H1 (cell line): ENCODE measurements around the gene KCTD17. TPM values are rescaled to one million over a fixed set of nuclear protein-coding genes. Genes with fewer than 3 reads are reported as not detected.
A peak's percentile ranks its signal among the peaks of the same experiment; 100 is the strongest.

Experiments used
- CTCF ChIA-PET: fragments of 300-600 bp; sonication (Branson Sonifier 250); formaldehyde crosslinking; loops from one replicate; lab custom pipeline; 2021; ENCODE audit not compliant: partially characterized antibody; lab: Charles Lee
- POLR2A ChIA-PET: fragments of 300-600 bp; sonication (Branson Sonifier 250); formaldehyde crosslinking; loops from one replicate; lab custom pipeline; 2021; ENCODE audit warnings: inconsistent platforms; ENCODE audit not compliant: partially characterized antibody; lab: Charles Lee
- DNase-seq, 2 experiments: peaks; one replicate each; pipeline versions ENCODE4 v3.0.0 to v3.0.0-alpha.2; 2010 to 2022; ENCODE audit warnings: low spot score in 2 of 2, low read depth in 1 of 2, mixed read lengths in 1 of 2
- FAIRE-seq: peaks from 2 replicates; lab custom pipeline; 2011; peaks lifted over from hg19 to GRCh38; lab: Jason Lieb, UNC
- H2AFZ ChIP-seq: 2 replicates; pipeline ENCODE4 v1.8.1; 2012; ENCODE audit warnings: low read length, inconsistent platforms
- H2AK5ac ChIP-seq: 2 replicates; pipeline ENCODE4 v1.6.1; 2013; ENCODE audit warnings: low read depth, low read length
- H2BK120ac ChIP-seq: replicated peaks from 2 replicates; pipeline ENCODE3; 2013; ENCODE audit warnings: low read depth, low read length, inconsistent platforms
- H2BK12ac ChIP-seq: 2 replicates; pipeline ENCODE4 v1.6.1; 2013; ENCODE audit warnings: low read depth, low read length
- H2BK15ac ChIP-seq: 2 replicates; pipeline ENCODE4 v1.6.1; 2013; ENCODE audit warnings: low read length
- H2BK20ac ChIP-seq: 2 replicates; pipeline ENCODE4 v1.6.1; 2013; ENCODE audit warnings: low read length
- H2BK5ac ChIP-seq: 2 replicates; pipeline ENCODE4 v1.6.1; 2013; ENCODE audit warnings: low read depth, low read length
- H3K14ac ChIP-seq: 2 replicates; pipeline ENCODE4 v1.6.1; 2013; ENCODE audit warnings: inconsistent platforms; ENCODE audit not compliant: insufficient read length
- H3K18ac ChIP-seq: 2 replicates; pipeline ENCODE4 v1.6.1; 2013; ENCODE audit warnings: low read length; ENCODE audit errors: extremely low read depth
- H3K23ac ChIP-seq: 2 replicates; pipeline ENCODE4 v1.6.1; 2013; ENCODE audit warnings: inconsistent platforms; ENCODE audit not compliant: insufficient read length
- H3K23me2 ChIP-seq: 2 replicates; pipeline ENCODE4 v1.6.1; 2013; ENCODE audit warnings: low read depth, low read length
- H3K27ac ChIP-seq: 2 replicates; pipeline ENCODE4 v1.6.1; 2011; ENCODE audit warnings: low read depth, low read length, inconsistent platforms
- H3K27me3 ChIP-seq, 4 experiments: replicated peaks in 1 of 4; 1 replicate in 1 of 4; 2 replicates in 3 of 4; pipeline versions ENCODE4 v1.6.1 to v1.8.1; 2011 to 2013; ENCODE audit warnings: low read length in 3 of 4, mild to moderate bottlenecking in 3 of 4, inconsistent platforms in 2 of 4, mixed read lengths in 2 of 4, moderate library complexity in 1 of 4; ENCODE audit not compliant: control insufficient read depth in 3 of 4, insufficient read depth in 3 of 4; ENCODE audit errors: extremely low read depth in 1 of 4
- H3K36me3 ChIP-seq, 4 experiments: 2 replicates each; pipeline versions ENCODE4 v1.6.1 to v1.8.1; 2011 to 2013; ENCODE audit warnings: mild to moderate bottlenecking in 4 of 4, low read length in 3 of 4, moderate library complexity in 2 of 4, control low read depth in 1 of 4, inconsistent platforms in 1 of 4; ENCODE audit not compliant: insufficient read depth in 4 of 4, control insufficient read depth in 2 of 4
- H3K4ac ChIP-seq: replicated peaks from 2 replicates; pipeline ENCODE3; 2013; ENCODE audit warnings: low read length, low read depth, mixed read lengths, inconsistent platforms; ENCODE audit not compliant: insufficient read length
- H3K4me1 ChIP-seq, 4 experiments: replicated peaks in 1 of 4; 1 replicate in 1 of 4; 2 replicates in 3 of 4; pipeline versions ENCODE4 v1.6.1 to v1.8.1; 2011 to 2013; ENCODE audit warnings: low read length in 3 of 4, inconsistent platforms in 2 of 4, mixed read lengths in 1 of 4; ENCODE audit not compliant: insufficient read depth in 4 of 4, control insufficient read depth in 3 of 4
- H3K4me2 ChIP-seq, 2 experiments: 2 replicates each; pipeline versions ENCODE4 v1.6.1 to v1.8.1; 2011 to 2013; ENCODE audit warnings: low read depth in 2 of 2, low read length in 2 of 2, control low read depth in 1 of 2, inconsistent platforms in 1 of 2, mild to moderate bottlenecking in 1 of 2; ENCODE audit not compliant: insufficient read depth in 1 of 2
- H3K4me3 ChIP-seq, 4 experiments: fragments of 200-600, 300-600 bp in 1 of 4; sonication (generic), shearing (Covaris generic), sonication (Bioruptor Twin) in 1 of 4; 2 replicates each; pipeline versions ENCODE4 v1.5.1 to v1.8.1; 2011 to 2016; ENCODE audit warnings: low read length in 4 of 4, low read depth in 3 of 4, control low read depth in 2 of 4, inconsistent platforms in 2 of 4, mild to moderate bottlenecking in 2 of 4, mixed read lengths in 1 of 4, moderate library complexity in 1 of 4; ENCODE audit not compliant: insufficient read depth in 2 of 4; ENCODE audit errors: extremely low read depth in 1 of 4
- H3K56ac ChIP-seq: replicated peaks from 2 replicates; pipeline ENCODE3; 2013; ENCODE audit warnings: low read depth, mild to moderate bottlenecking, mixed read lengths, low read length, inconsistent platforms; ENCODE audit not compliant: insufficient read length
- H3K79me1 ChIP-seq: 2 replicates; pipeline ENCODE4 v1.6.1; 2013; ENCODE audit warnings: low read depth, low read length, control low read depth
- H3K79me2 ChIP-seq, 2 experiments: 2 replicates each; pipeline versions ENCODE4 v1.6.1 to v1.8.1; 2012 to 2013; ENCODE audit warnings: low read length in 2 of 2, mild to moderate bottlenecking in 2 of 2, inconsistent platforms in 1 of 2; ENCODE audit not compliant: insufficient read depth in 2 of 2, control insufficient read depth in 1 of 2
- H3K9ac ChIP-seq, 4 experiments: replicated peaks in 1 of 4; 1 replicate in 1 of 4; 2 replicates in 3 of 4; pipeline versions ENCODE4 v1.6.1 to v1.8.1; 2011 to 2013; ENCODE audit warnings: low read depth in 3 of 4, low read length in 3 of 4, control low read depth in 2 of 4, mild to moderate bottlenecking in 2 of 4, moderate library complexity in 2 of 4, inconsistent platforms in 1 of 4; ENCODE audit errors: extremely low read depth in 1 of 4
- H3K9me3 ChIP-seq, 2 experiments: 2 replicates each; pipeline versions ENCODE4 v1.6.1 to v1.8.1; 2012 to 2013; ENCODE audit warnings: mild to moderate bottlenecking in 2 of 2, moderate library complexity in 2 of 2, control low read depth in 1 of 2, inconsistent platforms in 1 of 2, low read depth in 1 of 2, low read length in 1 of 2, mixed read lengths in 1 of 2; ENCODE audit not compliant: insufficient read depth in 2 of 2
- H4K20me1 ChIP-seq, 2 experiments: replicated peaks in 1 of 2; 2 replicates each; pipeline versions ENCODE3 to v1.8.1; 2011 to 2013; ENCODE audit warnings: inconsistent platforms in 2 of 2, low read length in 2 of 2, mild to moderate bottlenecking in 1 of 2; ENCODE audit not compliant: insufficient read depth in 2 of 2, control insufficient read depth in 1 of 2
- H4K5ac ChIP-seq: 2 replicates; pipeline ENCODE4 v1.6.1; 2013; ENCODE audit warnings: low read length, low read depth, mixed read lengths, inconsistent platforms; ENCODE audit not compliant: insufficient read length
- H4K8ac ChIP-seq: 2 replicates; pipeline ENCODE4 v1.8.0; 2013; ENCODE audit warnings: mild to moderate bottlenecking, moderate library complexity, low read length, inconsistent platforms; ENCODE audit not compliant: insufficient read depth; ENCODE audit errors: extremely low read depth
- H4K91ac ChIP-seq: replicated peaks from 2 replicates; pipeline ENCODE3; 2013; ENCODE audit warnings: low read length, mixed read lengths, inconsistent platforms; ENCODE audit not compliant: insufficient read length
- CBX8 ChIP-seq: fragments of 300-800, 300-1000 bp; sonication (generic); IDR thresholded peaks from 2 replicates; pipeline ENCODE4 v1.7.1; 2016; ENCODE audit warnings: low read depth, low read length, borderline replicate concordance
- CREB1 ChIP-seq: IDR thresholded peaks from 2 replicates; pipeline ENCODE4 v1.6.1; 2012; ENCODE audit warnings: inconsistent platforms
- JUN ChIP-seq: IDR thresholded peaks from 2 replicates; pipeline ENCODE4 v1.6.1; 2011; ENCODE audit warnings: low read depth, mild to moderate bottlenecking, improper control_type of control experiment, low read length
- KDM1A ChIP-seq: fragments of 200-600, 300-600 bp; sonication (generic); IDR thresholded peaks from 2 replicates; pipeline ENCODE4 v1.7.1; 2016; ENCODE audit warnings: mild to moderate bottlenecking, low read length, borderline replicate concordance
- NANOG ChIP-seq: IDR thresholded peaks from 2 replicates; pipeline ENCODE4 v1.6.1; 2011; ENCODE audit warnings: low read length, low read depth, mild to moderate bottlenecking, inconsistent platforms; ENCODE audit not compliant: insufficient read depth, poor library complexity, severe bottlenecking
- PHF8 ChIP-seq: fragments of 200-600 bp; sonication (generic); conservative IDR thresholded peaks from 2 replicates; pipeline ENCODE4 v1.7.1; 2012; ENCODE audit warnings: low read depth, mild to moderate bottlenecking, inconsistent platforms, low read length, moderate library complexity
- SP4 ChIP-seq: IDR thresholded peaks from 2 replicates; pipeline ENCODE4 v1.6.1; 2012; ENCODE audit warnings: low read length, inconsistent platforms
- SUZ12 ChIP-seq: fragments of 200-600 bp; sonication (generic); IDR thresholded peaks from 2 replicates; pipeline ENCODE4 v1.6.1; 2012; ENCODE audit warnings: mild to moderate bottlenecking, inconsistent platforms, low read length, moderate library complexity, mixed read lengths
- TBP ChIP-seq: IDR thresholded peaks from 2 replicates; pipeline ENCODE4 v1.6.1; 2011; ENCODE audit warnings: low read depth, low read length, improper control_type of control experiment
- WGBS, 2 experiments: shearing (Covaris generic) in 1 of 2; methylation state at CpG; one replicate each; pipeline versions ENCODE4 v1.1.6 to v1.1.7; 2013 to 2015; ENCODE audit warnings: low lambda C conversion rate in 2 of 2, mixed read lengths in 2 of 2, inconsistent platforms in 1 of 2, low coverage in 1 of 2, missing lambda C conversion rate in 1 of 2; ENCODE audit not compliant: insufficient replicate concordance in 2 of 2, insufficient coverage in 1 of 2, insufficient read length in 1 of 2; ENCODE audit errors: extremely low coverage in 1 of 2, missing lambda C conversion rate in 1 of 2; 5-methylcytosine and 5-hydroxymethylcytosine counted together
- polyA plus RNA-seq, 7 experiments: library from polyadenylated mRNA; depleted of rRNA in 3 of 7; stranded (reverse) in 5 of 7; unstranded in 2 of 7; fragments of >200 nt in 5 of 7; fragments of 200-250 nt in 2 of 7; gene quantifications; 1 replicate in 5 of 7; 2 replicates in 1 of 7; 4 replicates in 1 of 7; pipeline versions ENCODE4 v1.2.1 to v1.2.3, GENCODE V29; 2011 to 2013; ENCODE audit warnings: missing spikeins in 2 of 7, mixed read lengths in 2 of 7
- total RNA-seq: library from RNA; stranded (reverse); fragmentation: NEBNext Ultra II Directional; extraction: Animal tissue kit (Norgen Biotek cat#: 25700); gene quantifications from 2 replicates; pipeline ENCODE4 v1.2.1, GENCODE V29; 2021

KCTD17 gene
- total and polyA plus RNA-seq, 2 of the 8 experiments (the other 6 are each of a cell fraction or from before 2014, with no cell fraction given): 39.4 to 44.0 TPM

DNA sequence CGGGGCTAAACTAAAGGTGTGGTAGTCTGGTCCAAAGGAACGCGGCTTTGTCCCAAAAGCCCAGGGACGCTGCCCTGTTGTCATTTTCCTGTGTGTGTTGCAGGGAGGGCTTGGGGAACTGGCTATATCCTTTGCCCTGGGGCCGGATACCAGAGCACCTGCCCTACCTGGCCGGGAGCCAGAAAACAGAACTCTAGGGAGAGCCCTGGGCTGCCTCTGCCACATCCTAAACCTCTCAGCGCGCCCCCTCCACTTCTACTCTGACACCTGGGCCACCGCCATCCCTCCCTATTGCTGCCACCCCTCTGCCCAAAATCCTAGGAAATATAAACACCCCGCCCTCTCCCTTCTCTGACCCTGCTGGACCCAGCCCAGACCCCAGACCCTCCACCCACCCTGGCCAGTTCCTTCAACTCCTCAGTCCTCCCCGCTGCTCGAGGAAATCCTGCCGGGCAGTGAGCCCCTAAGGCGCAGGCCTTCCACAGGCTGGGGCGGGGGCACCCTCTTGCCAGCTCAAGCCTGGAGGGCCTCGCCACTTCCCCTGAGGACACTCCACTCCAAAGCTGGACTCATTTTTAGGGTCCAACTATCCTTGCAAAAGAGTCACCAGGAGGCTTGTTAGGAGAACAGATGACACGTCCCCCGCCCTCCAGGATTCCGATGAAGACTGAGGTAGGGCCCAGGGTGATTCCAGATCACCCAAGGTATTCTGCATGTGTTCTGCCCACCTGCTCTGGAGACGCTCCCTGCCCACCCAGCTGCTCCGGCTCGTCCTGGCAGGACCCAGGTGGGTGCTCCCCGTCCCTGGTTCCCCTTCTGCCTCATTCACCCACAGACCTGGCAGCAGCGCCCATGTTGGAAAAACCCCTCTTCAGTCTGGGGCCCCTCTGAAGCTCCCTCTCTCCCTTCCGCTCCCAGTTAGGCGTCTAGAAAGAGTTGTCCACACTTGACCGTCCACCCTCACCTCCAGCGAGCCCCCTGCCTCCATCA lies 12.2 kb downstream of the KCTD17 start:
- Histone ChIP-seq H3K79me2 (no peaks in the 10 kb centered on the region), H2BK12ac (no peak overlapping the region), H2BK20ac (no peak overlapping the region), H3K27ac (no peak overlapping the region), H4K20me1 (peaks cover 0 to 8% of the 10 kb centered on the region in 2 experiments), H3K36me3 (peaks cover 0 to 2% (median 0%) of the 10 kb centered on the region in 4 experiments; a peak in 3 of 8 replicates), H3K4me2 (0 out of 4 replicates have a peak overlapping the region, but pooled peaks of 1 of the 2 experiments have one; percentile 29), H3K23me2 (no peaks in the 10 kb centered on the region; the same call in 1 of the 2 replicates), H2BK120ac (no peak overlapping the region), H4K91ac (no peak overlapping the region), H3K27me3 (peaks cover 0 to 32% (median 25%) of the 10 kb centered on the region in 4 experiments; a peak in 6 of 7 replicates), H3K4me3 (no peak overlapping the region), H3K4me1 (peaks cover 3 to 27% (median 15%) of the 10 kb centered on the region in 4 experiments), H2AK5ac (no peak overlapping the region), H3K23ac (no peak overlapping the region), H3K4ac (no peak overlapping the region), H3K9ac (no peak overlapping the region), H3K18ac (no peak overlapping the region), H4K5ac (no peak overlapping the region), H3K14ac (no peak overlapping the region), H3K56ac (no peak overlapping the region), H2BK15ac (no peak overlapping the region), H3K79me1 (no peaks in the 10 kb centered on the region), H2AFZ (no peak overlapping the region), H4K8ac (peak overlapping the region; percentile 48), H3K9me3 (no peaks in the 10 kb centered on the region), H2BK5ac (no peak overlapping the region)
- 87% methylated on average over 24 of the region's 28 CpGs; no CpG with 5 or more reads in 1 of the 2 experiments for WGBS, 2 experiments
- FAIRE-seq: no peak
- CTCF ChIA-PET: interaction anchor here (0.6 to 2.1 kb wide), 6 partner anchors 10 to 366 kb away, joined by 3 to 6 read pairs (median 4); no protein-coding TSS in a partner anchor
- POLR2A ChIA-PET: interaction anchor here (0.9 to 1.4 kb wide), 2 partner anchors 12 to 138 kb away, joined by 3 to 4 read pairs; partner anchors contain the start of gene KCTD17
- DNase-seq: no peak
- no peak for TF ChIP-seq CREB1
- TF ChIP-seq KDM1A: no peak
- no peak for TF ChIP-seq TBP
- TF ChIP-seq SUZ12: no peak
- no peak for TF ChIP-seq CBX8
- TF ChIP-seq SP4: no peak
- TF ChIP-seq PHF8: no peak
- no peak for TF ChIP-seq JUN
- TF ChIP-seq NANOG: no peak
